Measurements from ENCODE around the gene EXOSC5. TPM values are rescaled to one million over a fixed set of nuclear protein-coding genes. Genes with fewer than 3 reads are reported as not detected.

EXOSC5 gene
- total RNA-seq, 2 donors from 2014 or later = 30.3 to 30.7 TPM

- H3K9me3 Mint-ChIP-seq = no peaks in the 10 kb centered on the region
- ATAC-seq (replicated peaks in 1 of 2) (peak; percentile 98), DNase-seq (peak; percentile 96 to 99)
- H3K36me3 Mint-ChIP-seq (ENCODE audit: insufficient read depth in 2 of 2) = peaks cover 2 to 3% of the 10 kb centered on the region in 2 donors
- no peaks in the 10 kb centered on the region for H3K27me3 Mint-ChIP-seq (ENCODE audit: low read depth)
- peak within 1 kb of the TSS; percentile 88 for H3K27ac Mint-ChIP-seq
- H3K4me1 Mint-ChIP-seq (ENCODE audit: low read depth) = peaks cover 39% of the 10 kb centered on the region
- peak within 1 kb of the TSS; percentile 95 to 98 for H3K4me3 Mint-ChIP-seq
These were observed 33.2 kb downstream of the EXOSC5 start, which contains the start of gene B9D2 for GRCh38 chr19:41363753-41364523. TSS of gene B9D2 (minus strand) at chr19:41364149. CDS start at chr19:41363519, 630 bp downstream.

- Mint-ChIP-seq H3K36me3 (ENCODE audit: insufficient read depth in 2 of 2) (peaks cover 2 to 3% of the 10 kb centered on the region in 2 donors), H3K4me1 (ENCODE audit: low read depth) (peaks cover 42% of the 10 kb centered on the region), H3K4me3 (peak overlapping the region; percentile 95 to 98), H3K27me3 (ENCODE audit: low read depth) (no peaks in the 10 kb centered on the region), H3K27ac (peak overlapping the region; percentile 88), H3K9me3 (no peaks in the 10 kb centered on the region)
- ATAC-seq (replicated peaks in 1 of 2) (no peak), DNase-seq (peak in 1 of 2 donors; percentile 5)
These were observed 33.8 kb downstream of the EXOSC5 start for GRCh38 chr19:41363371-41363752.

- Mint-ChIP-seq H3K4me3 (peak overlapping the region; percentile 95 to 98), H3K36me3 (ENCODE audit: insufficient read depth in 2 of 2) (peaks cover 2 to 3% of the 10 kb centered on the region in 2 donors), H3K27ac (peak overlapping the region; percentile 75), H3K4me1 (ENCODE audit: low read depth) (peaks cover 47% of the 10 kb centered on the region), H3K27me3 (ENCODE audit: low read depth) (no peaks in the 10 kb centered on the region), H3K9me3 (no peaks in the 10 kb centered on the region)
- DNase-seq = no peak
- no peak for ATAC-seq (replicated peaks in 1 of 2)
These were observed 34.9 kb downstream of the EXOSC5 start for GRCh38 chr19:41362143-41362847.

- Mint-ChIP-seq H3K9me3 (no peaks in the 10 kb centered on the region), H3K4me1 (ENCODE audit: low read depth) (peaks cover 60% of the 10 kb centered on the region), H3K4me3 (no peak overlapping the region), H3K36me3 (ENCODE audit: insufficient read depth in 2 of 2) (peaks cover 3 to 4% of the 10 kb centered on the region in 2 donors), H3K27ac (peak overlapping the region; percentile 49), H3K27me3 (ENCODE audit: low read depth) (no peaks in the 10 kb centered on the region)
- no peak for ATAC-seq (replicated peaks in 1 of 2)
- no peak for DNase-seq
These were observed 37.4 kb downstream of the EXOSC5 start for GRCh38 chr19:41359741-41360140.

- DNase-seq = no peak
- ATAC-seq (replicated peaks in 1 of 2) = no peak
- peaks cover 0 to 6% of the 10 kb centered on the region in 2 donors for H3K36me3 Mint-ChIP-seq (ENCODE audit: insufficient read depth in 2 of 2)
- peaks cover 61% of the 10 kb centered on the region for H3K4me1 Mint-ChIP-seq (ENCODE audit: low read depth)
- H3K27me3 Mint-ChIP-seq (ENCODE audit: low read depth) = no peaks in the 10 kb centered on the region
- no peaks in the 10 kb centered on the region for H3K9me3 Mint-ChIP-seq
- H3K4me3 Mint-ChIP-seq = peak overlapping the region in 1 of 2 donors; percentile 74
- H3K27ac Mint-ChIP-seq = peak overlapping the region; percentile 31
These were observed 39.4 kb downstream of the EXOSC5 start for GRCh38 chr19:41357746-41358145.

- Mint-ChIP-seq H3K9me3 (no peaks in the 10 kb centered on the region), H3K4me3 (peak overlapping the region; percentile 74 to 79), H3K27ac (peak overlapping the region; percentile 97), H3K27me3 (ENCODE audit: low read depth) (no peaks in the 10 kb centered on the region), H3K4me1 (ENCODE audit: low read depth) (peaks cover 58% of the 10 kb centered on the region), H3K36me3 (ENCODE audit: insufficient read depth in 2 of 2) (peaks cover 3 to 6% of the 10 kb centered on the region in 2 donors)
- ATAC-seq (replicated peaks in 1 of 2) = peak in 1 of 2 donors; percentile 5
- peak; percentile 46 to 48 for DNase-seq
These were observed 40.0 kb downstream of the EXOSC5 start for GRCh38 chr19:41356984-41357739.

- ATAC-seq (replicated peaks in 1 of 2) = no peak
- Mint-ChIP-seq H3K36me3 (ENCODE audit: insufficient read depth in 2 of 2) (peaks cover 7 to 11% of the 10 kb centered on the region in 2 donors), H3K27ac (peak overlapping the region; percentile 59), H3K9me3 (no peaks in the 10 kb centered on the region), H3K4me1 (ENCODE audit: low read depth) (peaks cover 68% of the 10 kb centered on the region), H3K4me3 (peak overlapping the region; percentile 46 to 74), H3K27me3 (ENCODE audit: low read depth) (no peaks in the 10 kb centered on the region)
- DNase-seq = no peak
These were observed 41.4 kb downstream of the EXOSC5 start for GRCh38 chr19:41355802-41356201.

- ATAC-seq (replicated peaks in 1 of 2) = no peak
- peak overlapping the region; percentile 9 to 46 for H3K4me3 Mint-ChIP-seq
- no peak for DNase-seq
- H3K27ac Mint-ChIP-seq = peak overlapping the region; percentile 59
- no peaks in the 10 kb centered on the region for H3K27me3 Mint-ChIP-seq (ENCODE audit: low read depth)
- peaks cover 7 to 10% of the 10 kb centered on the region in 2 donors for H3K36me3 Mint-ChIP-seq (ENCODE audit: insufficient read depth in 2 of 2)
- peaks cover 75% of the 10 kb centered on the region for H3K4me1 Mint-ChIP-seq (ENCODE audit: low read depth)
- H3K9me3 Mint-ChIP-seq = no peaks in the 10 kb centered on the region
These were observed 42.1 kb downstream of the EXOSC5 start for GRCh38 chr19:41355035-41355434.

- peak overlapping the region; percentile 85 for H3K27ac Mint-ChIP-seq
- H3K4me3 Mint-ChIP-seq = peak overlapping the region; percentile 80 to 88
- DNase-seq (peak in 1 of 2 donors; percentile 12), ATAC-seq (replicated peaks in 1 of 2) (no peak)
- peaks cover 76% of the 10 kb centered on the region for H3K4me1 Mint-ChIP-seq (ENCODE audit: low read depth)
- no peaks in the 10 kb centered on the region for H3K9me3 Mint-ChIP-seq
- no peaks in the 10 kb centered on the region for H3K27me3 Mint-ChIP-seq (ENCODE audit: low read depth)
- peaks cover 7 to 14% of the 10 kb centered on the region in 2 donors for H3K36me3 Mint-ChIP-seq (ENCODE audit: insufficient read depth in 2 of 2)
These were observed 42.7 kb downstream of the EXOSC5 start for GRCh38 chr19:41354343-41354953.

GRCh38 chr19:41353466-41354342 lies 43.5 kb downstream of the EXOSC5 start, which contains the start of gene TGFB1:
TSS of gene TGFB1 (minus strand) at chr19:41353922. CDS start at chr19:41353044, 878 bp downstream.
- H3K27ac Mint-ChIP-seq = peak within 1 kb of the TSS; percentile 85
- ATAC-seq (replicated peaks in 1 of 2) (peak; percentile 58 to 68), DNase-seq (peak; percentile 92 to 94)
- H3K4me1 Mint-ChIP-seq (ENCODE audit: low read depth) = peaks cover 79% of the 10 kb centered on the region
- peak within 1 kb of the TSS; percentile 88 to 97 for H3K4me3 Mint-ChIP-seq
- peaks cover 12 to 19% of the 10 kb centered on the region in 2 donors for H3K36me3 Mint-ChIP-seq (ENCODE audit: insufficient read depth in 2 of 2)
- H3K27me3 Mint-ChIP-seq (ENCODE audit: low read depth) = no peaks in the 10 kb centered on the region
- H3K9me3 Mint-ChIP-seq = peaks cover 0 to 2% of the 10 kb centered on the region in 2 donors

GRCh38 chr19:41352609-41353465 lies 44.3 kb downstream of the EXOSC5 start:
- no peaks in the 10 kb centered on the region for H3K27me3 Mint-ChIP-seq (ENCODE audit: low read depth)
- ATAC-seq (replicated peaks in 1 of 2) = peak; percentile 32 to 37
- peak overlapping the region; percentile 96 for H3K27ac Mint-ChIP-seq
- DNase-seq = peak; percentile 87 to 89
- peaks cover 0 to 2% of the 10 kb centered on the region in 2 donors for H3K9me3 Mint-ChIP-seq
- peak overlapping the region; percentile 86 to 97 for H3K4me3 Mint-ChIP-seq
- peaks cover 15 to 25% of the 10 kb centered on the region in 2 donors for H3K36me3 Mint-ChIP-seq (ENCODE audit: insufficient read depth in 2 of 2)
- H3K4me1 Mint-ChIP-seq (ENCODE audit: low read depth) = peaks cover 78% of the 10 kb centered on the region
